SK-N-SH treated with all-trans-retinoic acid at 6 μM for 48 hours (cell line): Measurements from ENCODE around the gene URB2.

Experiments used
- ATAC-seq: fragments of 200-7000 bp; cut with Tn5 transposase; 3 replicates; pipeline ENCODE4 v1.9.1; 2020; ENCODE audit warnings: mild to moderate bottlenecking, moderate library complexity
- ARNTL ChIP-seq: fragments of 450-650 bp; formaldehyde crosslinking; IDR thresholded peaks from 2 replicates; pipeline ENCODE4 v1.5.0; 2020; ENCODE audit warnings: low read depth, mild to moderate bottlenecking, moderate library complexity, borderline replicate concordance
- BACH2 ChIP-seq: fragments of 250-450 bp; sonication (Bioruptor Pico); IDR thresholded peaks from 2 replicates; pipeline ENCODE4 v1.9.0; 2021; ENCODE audit warnings: mild to moderate bottlenecking, borderline replicate concordance
- CREB5 ChIP-seq: fragments of 250-450 bp; sonication (Bioruptor Pico); IDR thresholded peaks from 2 replicates; pipeline ENCODE4 v1.5.1; 2020; ENCODE audit warnings: low read depth, mild to moderate bottlenecking, moderate library complexity
- CSDC2 ChIP-seq: fragments of 250-450 bp; sonication (Bioruptor Pico); IDR thresholded peaks from 2 replicates; pipeline ENCODE4 v1.5.0; 2020; ENCODE audit warnings: mild to moderate bottlenecking, moderate library complexity
- CSRNP3 ChIP-seq: fragments of 250-450 bp; sonication (Bioruptor Pico); IDR thresholded peaks from 2 replicates; pipeline ENCODE4 v1.5.1; 2021; ENCODE audit warnings: mild to moderate bottlenecking, moderate library complexity
- ESRRG ChIP-seq: fragments of 250-450 bp; sonication (Bioruptor Pico); IDR thresholded peaks from 2 replicates; pipeline ENCODE4 v1.6.1; 2021; ENCODE audit warnings: mild to moderate bottlenecking
- GLIS3 ChIP-seq: fragments of 250-450 bp; sonication (Bioruptor Pico); IDR thresholded peaks from 2 replicates; pipeline ENCODE4 v1.5.0; 2020; ENCODE audit warnings: mild to moderate bottlenecking, moderate library complexity
- OSR1 ChIP-seq: fragments of 250-450 bp; sonication (Bioruptor Pico); IDR thresholded peaks from 2 replicates; pipeline ENCODE4 v1.8.0; 2022; ENCODE audit warnings: moderate library complexity, mild to moderate bottlenecking, inconsistent platforms
- PATZ1 ChIP-seq: fragments of 250-450 bp; sonication (Bioruptor Pico); IDR thresholded peaks from 2 replicates; pipeline ENCODE4 v1.8.0; 2020; ENCODE audit warnings: mild to moderate bottlenecking, moderate library complexity, borderline replicate concordance
- POU6F1 ChIP-seq: fragments of 250-450 bp; sonication (Bioruptor Pico); IDR thresholded peaks from 2 replicates; pipeline ENCODE4 v1.8.0; 2021; ENCODE audit warnings: low read depth, mild to moderate bottlenecking, moderate library complexity, borderline replicate concordance
- PPARA ChIP-seq: fragments of 250-450 bp; sonication (Bioruptor Pico); IDR thresholded peaks from 2 replicates; pipeline ENCODE4 v1.5.0; 2020; ENCODE audit warnings: mild to moderate bottlenecking, borderline replicate concordance
- RARB ChIP-seq: fragments of 250-450 bp; sonication (Bioruptor Pico); IDR thresholded peaks from 2 replicates; pipeline ENCODE4 v1.8.0; 2021; ENCODE audit warnings: mild to moderate bottlenecking, moderate library complexity
- SNAI2 ChIP-seq: fragments of 250-450 bp; sonication (Bioruptor Pico); IDR thresholded peaks from 2 replicates; pipeline ENCODE4 v1.5.0; 2020; ENCODE audit warnings: mild to moderate bottlenecking, moderate library complexity
- TCF4 ChIP-seq: fragments of 250-450 bp; sonication (Bioruptor Pico); IDR thresholded peaks from 2 replicates; pipeline ENCODE4 v1.8.0; 2021; ENCODE audit warnings: mild to moderate bottlenecking, moderate library complexity, borderline replicate concordance
- TOX ChIP-seq: fragments of 250-450 bp; sonication (Bioruptor Pico); IDR thresholded peaks from 2 replicates; pipeline ENCODE4 v1.8.0; 2021; ENCODE audit warnings: mild to moderate bottlenecking, moderate library complexity, borderline replicate concordance
- TSHZ2 ChIP-seq: fragments of 250-450 bp; sonication (Bioruptor Pico); IDR thresholded peaks from 2 replicates; pipeline ENCODE4 v1.5.0; 2020; ENCODE audit warnings: mild to moderate bottlenecking, moderate library complexity
- ZC3H10 ChIP-seq: fragments of 250-450 bp; sonication (Bioruptor Pico); IDR thresholded peaks from 2 replicates; pipeline ENCODE4 v1.5.1; 2021; ENCODE audit warnings: mild to moderate bottlenecking, moderate library complexity
- ZNF70 ChIP-seq: fragments of 450-650 bp; formaldehyde crosslinking; IDR thresholded peaks from 2 replicates; pipeline ENCODE4 v1.5.0; 2020; ENCODE audit warnings: mild to moderate bottlenecking, moderate library complexity
- ZNF8 ChIP-seq: fragments of 450-650 bp; formaldehyde crosslinking; IDR thresholded peaks from 2 replicates; pipeline ENCODE4 v1.5.0; 2020; ENCODE audit warnings: mild to moderate bottlenecking, moderate library complexity

Gene URB2

GRCh38 chr1:229642970-229643369 is 16.9 kb downstream of the URB2 start:
- TF ChIP-seq OSR1 (CRISPR knock-in tag) (no peak), BACH2 (CRISPR knock-in tag) (no peak), CSDC2 (CRISPR knock-in tag) (no peak), CSRNP3 (CRISPR knock-in tag) (no peak), PATZ1 (CRISPR knock-in tag) (no peak), SNAI2 (CRISPR knock-in tag) (no peak), GLIS3 (no peak), TOX (CRISPR knock-in tag) (no peak), TCF4 (CRISPR knock-in tag) (no peak), ZNF70 (CRISPR knock-in tag) (no peak), CREB5 (CRISPR knock-in tag) (no peak), POU6F1 (no peak), PPARA (no peak)
- TF ChIP-seq, all 23 proteins: peak for 0
- no peak for ATAC-seq

- no peak for ATAC-seq
- TF ChIP-seq ZC3H10 (CRISPR knock-in tag) = no peak
- no peak for TF ChIP-seq TSHZ2 (CRISPR knock-in tag)
- TF ChIP-seq CSDC2 (CRISPR knock-in tag) = no peak
- TF ChIP-seq RARB (CRISPR knock-in tag) = no peak
- TF ChIP-seq ESRRG (CRISPR knock-in tag) = no peak
- no peak for TF ChIP-seq CSRNP3 (CRISPR knock-in tag)
- no peak for TF ChIP-seq ZNF70 (CRISPR knock-in tag)
- no peak for TF ChIP-seq BACH2 (CRISPR knock-in tag)
- TF ChIP-seq CREB5 (CRISPR knock-in tag) = no peak
- no peak for TF ChIP-seq GLIS3
- TF ChIP-seq PPARA = no peak
- no peak for TF ChIP-seq ZNF8
- TF ChIP-seq ARNTL (CRISPR knock-in tag) = no peak
Measured at GRCh38 chr1:229643996-229644745, 18.1 kb downstream of the URB2 start.
